HG03565 (cell line): ENCODE measurements around the gene GLE1.

Source experiments
- ATAC-seq: cut with Tn5 transposase; IDR thresholded peaks from one replicate; pipeline ENCODE4 v1.9.1; 2021; ENCODE audit warnings: mild to moderate bottlenecking, moderate library complexity; ENCODE audit not compliant: unreplicated experiment

The GLE1 gene, protein sequence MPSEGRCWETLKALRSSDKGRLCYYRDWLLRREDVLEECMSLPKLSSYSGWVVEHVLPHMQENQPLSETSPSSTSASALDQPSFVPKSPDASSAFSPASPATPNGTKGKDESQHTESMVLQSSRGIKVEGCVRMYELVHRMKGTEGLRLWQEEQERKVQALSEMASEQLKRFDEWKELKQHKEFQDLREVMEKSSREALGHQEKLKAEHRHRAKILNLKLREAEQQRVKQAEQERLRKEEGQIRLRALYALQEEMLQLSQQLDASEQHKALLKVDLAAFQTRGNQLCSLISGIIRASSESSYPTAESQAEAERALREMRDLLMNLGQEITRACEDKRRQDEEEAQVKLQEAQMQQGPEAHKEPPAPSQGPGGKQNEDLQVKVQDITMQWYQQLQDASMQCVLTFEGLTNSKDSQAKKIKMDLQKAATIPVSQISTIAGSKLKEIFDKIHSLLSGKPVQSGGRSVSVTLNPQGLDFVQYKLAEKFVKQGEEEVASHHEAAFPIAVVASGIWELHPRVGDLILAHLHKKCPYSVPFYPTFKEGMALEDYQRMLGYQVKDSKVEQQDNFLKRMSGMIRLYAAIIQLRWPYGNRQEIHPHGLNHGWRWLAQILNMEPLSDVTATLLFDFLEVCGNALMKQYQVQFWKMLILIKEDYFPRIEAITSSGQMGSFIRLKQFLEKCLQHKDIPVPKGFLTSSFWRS

DNA sequence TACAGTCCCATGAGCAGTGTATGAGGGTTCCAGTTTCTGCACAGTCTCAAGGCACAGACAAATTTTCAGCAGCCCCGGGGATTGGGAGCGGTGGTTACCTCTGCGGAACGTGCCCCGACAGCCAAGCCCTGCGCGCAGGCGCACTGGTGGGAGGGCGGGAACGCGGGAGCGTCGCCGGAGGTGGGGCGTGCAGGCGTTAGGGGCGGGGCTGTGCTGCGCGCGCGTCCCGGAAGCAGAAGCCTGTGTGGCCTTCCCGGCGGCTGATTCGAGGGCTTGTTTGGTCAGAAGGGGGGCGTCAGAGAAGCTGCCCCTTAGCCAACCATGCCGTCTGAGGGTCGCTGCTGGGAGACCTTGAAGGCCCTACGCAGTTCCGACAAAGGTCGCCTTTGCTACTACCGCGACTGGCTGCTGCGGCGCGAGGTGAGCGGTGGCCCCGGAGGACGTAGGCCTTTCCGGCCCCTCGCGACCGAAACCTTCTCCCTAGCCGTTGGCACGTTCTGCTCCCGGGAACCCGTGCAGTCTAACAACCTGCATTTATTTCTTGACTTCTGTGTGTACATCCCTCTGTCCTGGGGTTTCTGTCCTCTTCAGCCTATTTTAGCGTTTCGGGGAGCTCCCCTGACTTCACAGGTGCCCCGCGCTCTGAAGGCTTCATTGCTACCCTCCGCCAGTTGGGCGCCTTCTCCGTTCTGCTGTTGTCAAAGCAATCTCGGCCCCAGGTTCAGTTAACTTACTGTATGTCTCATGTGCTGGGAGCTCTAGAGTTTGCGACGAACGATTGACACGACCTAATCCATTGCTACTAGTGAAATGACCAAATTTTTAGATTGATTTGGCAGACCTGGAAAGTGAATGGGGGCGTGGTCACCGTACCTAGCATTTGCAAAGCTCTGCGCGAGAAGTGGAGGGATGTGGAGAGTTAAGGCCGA lies at the start of gene GLE1:
Gene GLE1 (plus strand): TSS at position 235 of the 929 bp plus-strand sequence. CDS start 87 bp downstream, at position 322.
- ATAC-seq: peak; percentile 74

DNA sequence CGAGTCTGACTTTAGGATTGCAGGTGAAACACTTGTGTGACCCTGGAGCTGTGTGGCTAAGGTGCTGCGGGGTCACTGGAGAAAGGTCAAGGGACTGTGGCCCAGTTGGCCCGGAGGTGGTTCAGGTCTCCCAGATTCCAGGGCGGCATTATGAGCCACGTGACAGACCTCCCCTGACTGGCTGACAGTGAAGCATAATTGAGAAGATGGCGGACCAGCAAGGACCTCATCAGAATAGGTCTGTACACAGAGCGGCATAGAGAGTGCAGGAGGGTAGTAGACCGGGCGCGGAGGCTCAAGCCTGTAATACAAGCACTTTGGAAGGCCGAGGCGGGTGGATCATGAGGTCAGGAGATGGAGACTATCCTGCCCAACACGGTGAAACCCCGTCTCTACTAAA lies 49.5 kb upstream of the GLE1 start:
- ATAC-seq: no peak

DNA sequence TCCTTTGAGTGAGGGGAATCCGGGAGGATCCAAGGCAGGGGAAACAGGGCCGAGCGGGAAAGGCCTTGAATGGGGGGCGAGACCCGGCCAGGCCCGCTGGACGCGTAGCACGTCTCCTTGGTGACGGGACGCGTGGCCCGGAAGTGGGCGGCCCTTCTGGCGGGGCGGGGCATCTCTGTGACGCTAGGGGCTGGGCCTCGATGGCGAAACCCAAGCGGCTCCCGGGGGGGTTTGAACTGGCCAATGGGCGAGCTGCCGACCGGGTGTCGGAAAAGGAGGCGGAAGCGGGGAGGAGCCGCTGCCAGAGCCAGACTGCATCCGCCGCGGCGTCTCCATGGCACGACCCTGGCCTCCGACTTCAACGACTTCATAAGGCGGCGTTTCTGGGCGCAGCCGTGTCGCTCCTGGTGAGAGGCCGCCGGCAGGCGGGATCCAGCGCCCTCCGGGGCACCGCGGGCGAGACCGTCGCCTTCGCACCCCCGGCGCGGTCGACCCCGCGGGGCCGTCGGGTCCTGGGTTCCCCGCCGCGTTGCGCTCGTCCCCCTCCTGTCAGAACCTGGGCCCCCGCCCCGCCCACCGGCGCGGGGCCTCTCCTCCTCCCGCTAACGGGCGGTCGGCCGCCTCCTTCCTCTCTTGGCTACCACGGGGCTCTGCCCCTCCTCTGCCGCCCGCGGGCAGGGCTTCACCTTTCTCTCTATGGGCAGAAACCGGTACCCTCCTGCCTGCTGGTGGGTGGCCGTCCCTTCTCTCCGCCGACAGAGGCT lies 48.5 kb upstream of the GLE1 start, which contains the start of gene ODF2:
Gene ODF2 (plus strand): TSS at position 158 of the 764 bp plus-strand sequence. CDS start 86 bp downstream, at position 244.
- peak; percentile 75 for ATAC-seq

DNA sequence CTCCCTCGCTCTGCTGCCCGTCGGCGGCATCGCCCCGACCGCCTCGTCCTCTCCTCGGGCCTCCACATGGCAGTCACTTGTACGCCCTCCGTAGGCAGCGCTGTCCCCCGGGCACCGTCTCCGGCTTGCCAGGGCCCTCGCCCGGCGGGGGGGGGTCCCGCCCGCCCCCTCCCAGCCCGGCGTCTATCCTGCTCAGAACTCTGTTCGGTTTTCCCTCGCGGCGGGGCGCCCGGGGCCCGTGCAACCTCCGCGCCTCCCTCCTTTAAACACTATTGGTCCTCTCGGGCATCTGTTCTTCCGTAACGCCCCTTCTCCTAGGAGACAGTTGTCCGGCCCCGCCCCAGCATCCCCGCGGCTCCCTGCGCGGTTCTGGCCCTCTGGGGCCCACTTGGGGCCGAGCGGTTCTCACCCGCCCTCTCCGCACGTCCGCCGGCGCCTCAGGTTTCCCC lies 47.9 kb upstream of the GLE1 start:
- ATAC-seq: no peak

DNA sequence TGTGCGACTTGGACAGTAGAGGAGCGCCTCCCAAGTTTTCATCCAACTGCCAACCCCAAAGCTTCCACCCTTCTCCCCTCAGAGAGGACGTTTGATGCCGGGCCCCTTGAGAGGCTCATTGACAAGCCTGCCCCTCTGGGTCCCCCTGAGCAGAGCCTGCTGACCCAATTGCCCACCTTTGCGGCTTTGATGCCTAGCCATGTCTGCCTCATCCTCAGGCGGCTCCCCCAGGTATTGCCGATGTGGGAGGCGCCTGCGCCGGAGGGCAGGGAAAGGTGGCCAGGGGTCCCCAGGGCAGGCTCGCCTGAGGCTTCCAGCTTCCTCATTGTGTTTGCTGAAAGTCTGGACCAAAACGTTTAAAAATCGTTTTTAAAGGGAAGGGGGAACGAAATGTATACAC lies 47.3 kb upstream of the GLE1 start:
- no peak for ATAC-seq

DNA sequence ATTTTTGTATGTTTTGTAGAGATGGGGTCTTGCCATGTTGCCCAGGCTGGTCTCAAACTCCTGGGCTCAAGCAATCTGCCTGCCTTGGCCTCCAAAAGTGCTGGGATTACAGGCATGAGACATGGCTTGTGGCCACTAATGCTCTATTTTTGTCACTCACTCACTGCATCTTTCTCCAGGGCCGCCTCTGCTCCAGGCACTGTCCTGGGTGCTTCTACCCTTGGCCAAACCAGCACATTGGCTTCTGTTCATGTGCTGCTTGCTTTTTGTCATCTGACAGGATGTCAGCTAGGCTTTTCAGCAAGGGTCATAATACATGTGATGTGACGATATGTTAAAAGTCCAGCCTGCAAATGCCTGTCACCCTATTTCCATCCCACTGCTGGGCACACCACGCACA lies 45.5 kb upstream of the GLE1 start:
- no peak for ATAC-seq

DNA sequence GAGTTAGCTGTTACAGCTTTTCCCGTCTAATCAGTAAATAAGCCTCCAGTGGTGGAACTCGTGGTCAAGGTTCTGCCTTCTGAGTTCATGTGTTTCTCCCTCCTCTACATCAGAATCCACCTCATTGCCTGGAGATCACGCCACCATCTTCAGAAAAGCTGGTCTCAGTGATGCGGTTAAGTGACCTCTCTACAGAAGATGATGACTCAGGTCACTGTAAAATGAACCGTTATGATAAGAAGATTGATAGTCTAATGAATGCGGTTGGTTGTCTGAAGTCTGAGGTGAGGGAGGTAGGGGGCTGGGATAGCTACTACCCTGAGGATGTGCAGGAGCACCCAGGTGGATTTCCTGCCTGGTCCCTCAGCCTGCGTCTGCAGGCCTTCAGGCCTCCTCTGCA lies 35.4 kb upstream of the GLE1 start:
- no peak for ATAC-seq

DNA sequence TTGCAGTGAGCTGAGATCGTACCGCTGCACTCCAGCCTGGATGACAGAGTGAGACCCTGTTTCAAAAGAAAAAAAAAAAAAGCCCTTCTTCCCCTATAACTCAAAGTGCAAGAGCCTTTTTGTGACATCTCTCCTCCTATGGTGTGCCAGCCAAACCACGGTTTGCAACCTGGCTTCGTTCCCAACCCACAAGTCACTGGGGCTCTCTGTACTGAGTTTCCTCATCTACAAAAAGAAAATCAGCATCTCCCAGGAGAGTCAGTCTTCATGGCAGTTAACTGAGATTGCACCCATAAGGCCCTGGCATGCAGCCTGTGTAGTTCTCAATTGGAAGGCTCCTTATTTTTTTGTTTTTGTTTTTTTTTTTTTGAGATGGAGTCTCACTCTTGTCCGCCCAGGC lies 34.0 kb upstream of the GLE1 start:
- ATAC-seq: no peak

DNA sequence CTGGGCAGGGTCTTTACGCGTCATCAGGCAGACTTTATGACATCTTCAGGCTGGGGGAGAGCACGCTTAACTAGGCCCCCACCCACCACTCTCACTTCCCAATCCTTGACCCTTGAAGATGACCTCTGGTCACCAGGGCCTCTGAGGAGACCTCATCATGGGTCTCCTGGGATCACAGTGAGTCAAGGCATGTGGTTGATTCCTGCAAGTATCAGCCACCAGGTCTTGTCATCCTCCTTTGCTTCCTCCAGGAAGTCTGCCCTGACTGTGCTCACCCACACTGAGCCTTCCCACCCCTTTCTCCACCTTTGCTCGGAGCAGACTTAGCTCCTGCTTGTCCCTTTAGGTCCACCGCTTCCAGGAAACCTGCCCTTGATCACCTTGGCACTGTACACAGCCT lies 31.4 kb upstream of the GLE1 start:
- ATAC-seq: no peak

DNA sequence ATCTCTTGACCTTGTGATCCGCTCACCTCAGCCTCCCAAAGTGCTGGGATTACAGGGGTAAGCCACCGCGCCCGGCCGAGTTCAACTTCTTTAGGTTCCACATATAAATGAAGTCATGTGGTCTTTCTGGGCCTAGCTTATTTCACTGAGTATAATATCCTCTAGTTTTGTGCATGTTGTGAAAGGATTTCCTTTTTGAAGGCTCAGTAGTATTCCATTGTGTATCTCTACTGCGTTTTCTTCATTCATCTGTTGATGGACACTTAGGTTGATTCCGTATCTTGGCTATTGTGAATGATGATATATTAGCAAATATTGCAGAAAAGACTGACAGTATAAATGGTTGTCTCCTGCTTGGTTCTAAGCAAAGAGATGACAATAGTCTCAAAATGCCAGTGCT lies 28.7 kb upstream of the GLE1 start:
- no peak for ATAC-seq

DNA sequence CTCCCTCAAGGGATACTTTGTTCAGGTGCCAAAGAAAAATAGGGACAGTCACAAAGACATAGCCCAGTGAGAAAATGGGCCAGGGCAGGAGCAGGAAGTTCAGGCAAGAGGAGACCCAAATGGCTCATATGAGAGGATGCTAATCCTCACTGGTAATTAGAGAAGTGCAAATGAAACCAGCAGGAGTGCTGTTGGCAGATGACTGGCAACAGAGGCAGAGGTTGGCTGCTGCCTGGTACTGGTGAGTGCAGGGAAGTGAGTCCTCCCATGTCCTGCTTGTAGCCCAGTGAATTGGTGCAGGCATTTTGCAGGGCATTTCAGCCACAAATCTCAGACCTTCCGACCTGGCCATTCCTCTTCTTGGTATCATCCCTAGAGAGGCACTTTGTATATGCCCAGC lies 25.3 kb upstream of the GLE1 start:
- ATAC-seq: no peak

DNA sequence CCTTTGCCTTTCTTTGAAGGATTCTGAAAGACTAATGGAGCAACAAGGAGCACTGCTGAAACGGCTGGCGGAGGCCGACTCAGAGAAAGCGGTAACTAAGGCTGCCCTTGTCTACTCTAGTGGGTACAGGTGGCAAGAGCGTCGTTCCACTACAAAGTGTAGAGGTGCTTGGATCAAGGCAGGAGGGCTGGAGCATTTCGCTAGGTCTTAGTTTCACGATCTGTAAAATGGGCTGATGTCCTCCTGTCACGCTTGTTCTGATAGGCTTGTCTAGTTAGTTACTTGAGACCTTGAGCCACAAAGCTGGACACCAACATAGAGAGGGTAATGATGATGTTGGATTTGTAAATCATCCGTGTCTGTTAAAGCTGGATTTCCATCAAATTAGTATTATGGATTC lies 23.0 kb upstream of the GLE1 start:
- ATAC-seq: no peak

DNA sequence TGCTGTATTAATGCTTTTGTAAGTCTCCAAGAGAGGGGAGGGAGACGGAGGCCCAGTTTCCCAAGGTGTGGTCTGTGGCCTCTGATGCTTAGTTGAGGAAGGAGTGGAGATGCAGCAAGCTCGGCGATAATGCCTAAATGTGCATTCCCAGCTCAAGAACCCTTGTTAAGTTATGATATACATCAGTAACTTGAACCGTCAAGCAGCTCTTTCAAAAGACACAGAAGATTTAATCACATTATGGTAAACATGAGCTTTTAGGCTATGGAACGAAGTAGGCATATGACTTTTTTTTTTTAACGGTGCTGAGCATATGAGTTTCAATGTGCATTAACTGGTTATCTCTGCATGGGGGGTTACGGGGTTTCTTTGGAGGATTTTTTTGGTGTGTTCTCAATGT lies 22.3 kb upstream of the GLE1 start:
- no peak for ATAC-seq

DNA sequence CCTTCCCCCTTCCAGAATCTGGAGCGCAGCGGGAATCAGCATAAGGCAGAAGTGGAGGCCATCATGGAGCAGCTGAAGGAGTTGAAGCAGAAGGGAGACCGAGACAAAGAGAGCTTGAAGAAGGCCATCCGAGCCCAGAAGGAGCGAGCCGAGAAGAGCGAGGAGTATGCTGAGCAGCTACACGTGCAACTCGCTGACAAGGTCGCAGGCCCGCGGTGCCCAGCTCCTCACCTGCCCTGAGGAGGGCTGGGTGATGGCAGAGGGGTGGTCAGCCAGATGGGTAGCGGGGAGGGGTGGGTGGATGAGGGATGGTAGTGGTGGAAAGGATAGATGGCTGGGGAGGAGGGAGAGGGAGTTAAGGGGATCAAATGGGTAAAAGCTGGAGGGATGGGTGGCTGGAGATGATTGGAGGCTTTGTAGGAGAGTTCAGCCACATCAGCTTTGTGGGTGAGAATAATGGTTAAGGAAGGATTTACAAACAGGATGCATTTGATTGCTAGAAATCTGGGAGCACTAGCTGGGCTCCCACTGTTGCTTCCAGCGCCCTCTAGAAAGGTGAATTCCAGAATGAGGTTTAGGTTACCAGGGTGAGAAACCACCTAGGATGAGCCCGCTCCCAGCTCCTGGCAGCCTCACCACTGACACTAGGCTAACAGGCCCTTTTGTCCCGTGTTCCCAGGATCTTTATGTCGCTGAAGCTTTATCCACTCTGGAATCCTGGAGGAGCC lies 19.7 kb upstream of the GLE1 start:
- no peak for ATAC-seq

DNA sequence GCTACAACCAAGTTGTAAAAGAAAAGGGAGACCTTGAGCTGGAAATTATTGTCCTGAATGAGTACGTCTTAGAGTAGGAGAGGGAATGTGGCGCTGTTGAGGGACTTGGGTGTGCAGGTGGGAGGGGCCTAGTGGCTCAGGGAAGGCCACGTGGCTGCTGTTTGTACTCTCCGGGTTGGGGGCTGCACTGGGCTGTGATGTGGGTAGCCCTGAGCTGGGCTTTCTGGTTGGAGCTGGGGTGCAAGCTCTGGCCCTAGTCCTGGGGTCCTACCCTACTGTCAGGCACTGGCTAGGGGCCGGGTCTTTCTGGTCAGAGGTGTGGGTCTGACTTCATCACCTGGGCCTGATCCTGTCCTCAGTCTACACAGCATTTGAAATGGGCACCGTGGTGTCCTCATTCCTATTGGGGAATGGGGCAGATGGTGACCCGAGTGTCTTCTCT lies 19.1 kb upstream of the GLE1 start:
- no peak for ATAC-seq

DNA sequence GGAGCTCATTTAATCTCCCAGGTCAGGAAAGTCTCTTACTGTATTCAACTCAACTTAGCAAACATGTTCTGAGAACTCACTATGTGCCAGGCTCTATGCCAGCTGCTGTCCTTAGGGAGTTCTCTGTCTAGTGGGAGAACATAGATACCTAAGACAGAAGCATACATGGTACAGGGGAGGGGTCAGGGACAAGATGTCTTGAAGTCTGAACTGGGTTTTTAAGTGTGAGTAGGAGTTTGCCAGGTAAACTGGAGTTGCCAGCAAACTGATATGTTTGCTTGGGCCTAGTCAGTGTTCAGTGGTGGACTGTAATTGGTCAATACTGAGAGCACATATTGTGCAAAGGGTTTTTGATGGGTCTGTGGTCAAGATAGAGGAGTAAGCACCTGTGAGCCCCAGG lies 18.3 kb upstream of the GLE1 start:
- no peak for ATAC-seq

DNA sequence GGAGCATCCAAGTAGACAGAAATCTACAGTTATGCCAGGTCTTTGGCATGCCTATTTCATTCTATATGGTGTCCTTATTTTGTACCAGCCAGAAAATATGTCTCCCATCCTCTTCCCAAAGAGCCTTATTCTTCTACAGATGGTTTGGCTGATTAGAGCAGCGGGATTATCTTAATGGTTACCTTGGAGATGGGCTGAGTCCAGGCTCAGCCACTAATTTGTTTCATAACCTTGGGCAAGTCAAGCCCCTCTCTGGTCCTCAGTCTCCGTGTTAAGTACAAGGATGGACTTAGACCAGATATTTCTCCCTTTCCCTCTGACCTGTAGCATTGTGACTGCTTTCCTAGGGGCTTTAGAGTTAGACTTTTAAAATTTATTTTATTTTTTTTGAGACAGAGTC lies 11.1 kb upstream of the GLE1 start:
- ATAC-seq: no peak

DNA sequence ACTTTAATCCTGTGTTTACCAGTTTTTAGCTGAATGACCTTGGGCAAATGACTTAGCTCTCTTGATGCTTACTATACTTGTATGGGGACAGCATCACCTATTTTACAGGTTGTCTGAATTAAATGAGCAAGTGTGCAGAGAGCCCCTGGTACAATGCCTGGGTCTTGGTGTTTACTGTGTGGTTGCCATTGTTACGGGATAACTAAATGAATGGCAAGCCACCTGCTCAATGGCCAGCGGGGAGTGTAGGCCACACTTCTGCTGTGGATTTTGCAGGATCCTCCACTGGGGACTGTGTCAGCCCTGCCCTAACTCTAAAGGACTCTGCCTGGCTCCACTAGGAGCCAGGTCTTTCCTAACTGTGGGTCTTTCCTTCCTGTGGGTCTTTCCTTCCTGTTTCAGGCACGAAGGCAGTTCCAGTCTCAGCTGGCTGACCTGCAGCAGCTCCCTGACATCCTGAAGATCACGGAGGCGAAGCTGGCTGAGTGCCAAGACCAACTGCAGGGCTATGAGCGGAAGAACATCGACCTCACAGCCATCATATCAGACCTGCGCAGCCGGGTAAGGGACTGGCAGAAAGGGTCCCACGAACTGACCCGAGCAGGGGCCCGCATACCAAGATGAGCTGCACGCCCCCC lies 10.3 kb upstream of the GLE1 start:
- no peak for ATAC-seq

DNA sequence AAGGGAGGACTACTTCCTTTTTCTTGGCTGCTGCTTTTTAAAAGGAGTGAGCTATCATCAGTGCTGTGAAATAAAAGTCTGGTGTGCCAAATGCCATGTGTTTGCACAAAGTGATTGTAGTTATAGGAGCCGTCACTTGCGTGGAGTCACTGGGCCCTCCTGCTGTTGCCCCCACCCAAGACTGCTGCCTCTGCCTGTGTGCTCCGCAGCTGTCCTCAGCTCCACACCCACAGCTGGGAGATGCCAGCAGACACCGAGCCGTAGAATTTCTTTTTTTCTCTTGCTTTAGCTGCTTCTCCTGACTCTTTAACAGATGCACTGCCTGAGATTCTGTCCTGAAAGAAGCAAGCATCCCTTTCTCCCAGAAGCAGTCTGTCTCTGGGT lies 9.8 kb upstream of the GLE1 start:
- no peak for ATAC-seq
